HEK293T (cell line): Measurements from ENCODE around the gene ANKRD33.

ENCODE experiments used
- FOXA1 ChIP-seq: fragments of 450-650 bp; IDR thresholded peaks from 2 replicates; pipeline ENCODE4 v1.6.1; 2016; ENCODE audit warnings: mild to moderate bottlenecking
- SP1 ChIP-seq: fragments of 450-650 bp; IDR thresholded peaks from 2 replicates; pipeline ENCODE4 v1.6.1; 2017

DNA sequence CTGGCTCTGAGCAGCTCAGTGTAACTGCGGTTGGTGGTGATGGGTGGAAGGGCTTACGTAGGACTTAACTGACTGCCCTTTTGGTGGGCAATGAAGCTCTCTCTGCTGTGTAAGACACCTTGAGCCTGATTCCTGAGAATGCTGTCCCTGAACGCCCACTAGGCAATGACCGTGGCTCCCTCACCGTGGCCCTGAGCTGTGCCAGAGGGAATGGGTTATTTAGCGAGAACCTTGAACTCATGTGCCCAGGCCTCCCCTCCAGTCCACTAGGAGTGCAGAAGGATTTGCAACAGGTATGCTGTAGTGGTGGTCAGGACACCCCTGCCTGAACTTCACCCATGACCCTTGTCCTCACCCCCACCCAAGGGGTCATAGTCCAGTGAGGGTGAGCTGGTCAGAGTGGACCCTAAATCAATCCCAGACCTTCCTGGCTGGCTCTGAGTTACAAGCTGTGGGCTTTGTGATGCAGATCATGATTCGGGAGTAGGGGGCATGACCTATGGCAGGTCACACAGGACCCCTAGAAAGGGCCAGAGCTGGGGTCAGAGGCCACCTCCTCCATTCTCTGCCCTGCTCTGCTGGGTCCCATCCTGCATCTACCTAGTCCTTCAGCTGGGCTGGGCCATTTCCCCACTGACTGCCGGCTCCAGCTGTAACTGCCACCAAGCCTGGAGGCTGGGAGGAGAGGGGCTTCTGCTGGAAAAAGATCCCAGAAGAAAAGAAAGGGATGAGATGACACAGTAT is 14.5 kb upstream of the ANKRD33 start:
- TF ChIP-seq FOXA1 (no peak), SP1 (no peak)
